Esophagus muscularis mucosa (tissue), 4 donors: ENCODE results near the gene PLK1.

Source experiments
- EP300 ChIP-seq: sonication (generic); formaldehyde crosslinking; IDR thresholded peaks from one replicate; pipeline ENCODE4 v1.6.1; 2017; ENCODE audit warnings: antibody characterized with exemption
- POLR2A ChIP-seq: fragments of 450-650 bp; IDR thresholded peaks from one replicate; pipeline ENCODE4 v1.6.1; 2017; ENCODE audit warnings: antibody characterized with exemption, moderate library complexity, mild to moderate bottlenecking, low read depth
- POLR2AphosphoS5 ChIP-seq, 2 donors: sonication (generic); formaldehyde crosslinking; IDR thresholded peaks; one replicate each; pipeline ENCODE4 v1.6.1; 2017; ENCODE audit warnings: antibody characterized with exemption in 2 of 2
- TF ChIP-seq, protein P1 (sequence below), 3 experiments: fragments of 200-600 bp in 2 of 3; fragments of 450-650 bp in 1 of 3; sonication (generic) in 2 of 3; IDR thresholded peaks; one replicate each; pipeline ENCODE4 v1.5.1; 2017 to 2019; ENCODE audit warnings: antibody characterized with exemption in 3 of 3, mild to moderate bottlenecking in 2 of 3, moderate library complexity in 1 of 3

DNA sequence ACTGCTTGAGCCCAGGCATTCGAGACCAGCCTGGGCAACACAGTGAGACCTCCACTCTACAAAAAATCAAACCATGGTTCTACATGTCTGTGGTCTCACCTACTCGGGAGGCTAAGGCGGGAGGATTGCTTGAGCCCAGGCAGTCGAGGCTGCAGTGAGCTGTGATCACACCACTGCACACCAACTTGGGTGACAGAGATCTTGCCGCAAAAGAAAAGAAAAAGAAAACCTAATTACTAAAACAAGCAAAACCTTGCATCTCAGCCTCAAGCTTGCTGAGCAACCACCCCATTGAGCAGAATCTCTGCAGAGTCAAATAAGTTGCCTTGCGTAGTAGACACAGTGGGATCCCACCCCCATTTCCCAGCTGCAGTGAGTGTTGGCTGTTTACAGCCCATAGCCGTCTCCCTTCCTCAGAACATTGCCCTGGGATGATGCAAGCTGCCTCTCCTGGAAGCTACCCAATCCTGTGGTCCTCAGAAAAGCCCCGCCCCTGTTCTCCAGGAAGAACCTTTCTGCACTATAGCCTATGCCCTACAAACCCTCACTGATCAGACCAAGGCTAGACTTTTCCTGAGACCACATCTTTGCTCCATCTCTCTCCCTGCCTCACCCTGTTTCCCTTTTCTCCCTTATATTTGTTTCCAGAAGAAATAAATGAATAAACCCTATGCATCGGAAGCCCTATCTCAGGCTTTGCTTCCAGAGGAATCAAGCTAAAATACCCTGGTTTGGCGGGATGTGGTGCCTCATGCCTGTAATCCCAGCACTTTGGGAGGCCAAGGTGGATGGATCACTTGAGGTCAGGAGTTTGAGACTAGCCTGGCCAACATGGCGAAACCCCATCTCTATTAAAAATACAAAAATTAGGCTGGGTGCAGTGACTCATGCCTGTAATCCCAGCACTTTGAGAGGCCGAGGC is 51.1 kb downstream of the PLK1 start:
- TF ChIP-seq POLR2A, result no peak
- TF ChIP-seq, protein P1, sequence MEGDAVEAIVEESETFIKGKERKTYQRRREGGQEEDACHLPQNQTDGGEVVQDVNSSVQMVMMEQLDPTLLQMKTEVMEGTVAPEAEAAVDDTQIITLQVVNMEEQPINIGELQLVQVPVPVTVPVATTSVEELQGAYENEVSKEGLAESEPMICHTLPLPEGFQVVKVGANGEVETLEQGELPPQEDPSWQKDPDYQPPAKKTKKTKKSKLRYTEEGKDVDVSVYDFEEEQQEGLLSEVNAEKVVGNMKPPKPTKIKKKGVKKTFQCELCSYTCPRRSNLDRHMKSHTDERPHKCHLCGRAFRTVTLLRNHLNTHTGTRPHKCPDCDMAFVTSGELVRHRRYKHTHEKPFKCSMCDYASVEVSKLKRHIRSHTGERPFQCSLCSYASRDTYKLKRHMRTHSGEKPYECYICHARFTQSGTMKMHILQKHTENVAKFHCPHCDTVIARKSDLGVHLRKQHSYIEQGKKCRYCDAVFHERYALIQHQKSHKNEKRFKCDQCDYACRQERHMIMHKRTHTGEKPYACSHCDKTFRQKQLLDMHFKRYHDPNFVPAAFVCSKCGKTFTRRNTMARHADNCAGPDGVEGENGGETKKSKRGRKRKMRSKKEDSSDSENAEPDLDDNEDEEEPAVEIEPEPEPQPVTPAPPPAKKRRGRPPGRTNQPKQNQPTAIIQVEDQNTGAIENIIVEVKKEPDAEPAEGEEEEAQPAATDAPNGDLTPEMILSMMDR (IDR thresholded peaks at IDR 0.05), result no peak
- no peak for TF ChIP-seq EP300
- no peak for TF ChIP-seq POLR2AphosphoS5 (IDR thresholded peaks at IDR 0.05)
